GM13977 (cell line): ENCODE data around the gene ARFGAP1.

Source experiments
- DNase-seq: peaks from one replicate; pipeline ENCODE4 v3.0.0; 2012; ENCODE audit warnings: low spot score
- CTCF ChIP-seq: IDR thresholded peaks from 2 replicates; pipeline ENCODE4 v1.5.1; 2012; ENCODE audit warnings: mild to moderate bottlenecking, control low read depth; ENCODE audit not compliant: insufficient read depth; ENCODE audit errors: extremely low read depth, missing control alignments
- in situ Hi-C: fragments of 300-500 bp; cut with MboI; formaldehyde crosslinking; loops from one replicate; pipeline ENCODE4 v1.12.0; 2022; ENCODE audit warnings: low sequenced_read_pairs, low pct_unique_long_range_greater_than_20kb, mixed read lengths, inconsistent platforms; ENCODE audit not compliant: unreplicated experiment

Gene ARFGAP1

DNA sequence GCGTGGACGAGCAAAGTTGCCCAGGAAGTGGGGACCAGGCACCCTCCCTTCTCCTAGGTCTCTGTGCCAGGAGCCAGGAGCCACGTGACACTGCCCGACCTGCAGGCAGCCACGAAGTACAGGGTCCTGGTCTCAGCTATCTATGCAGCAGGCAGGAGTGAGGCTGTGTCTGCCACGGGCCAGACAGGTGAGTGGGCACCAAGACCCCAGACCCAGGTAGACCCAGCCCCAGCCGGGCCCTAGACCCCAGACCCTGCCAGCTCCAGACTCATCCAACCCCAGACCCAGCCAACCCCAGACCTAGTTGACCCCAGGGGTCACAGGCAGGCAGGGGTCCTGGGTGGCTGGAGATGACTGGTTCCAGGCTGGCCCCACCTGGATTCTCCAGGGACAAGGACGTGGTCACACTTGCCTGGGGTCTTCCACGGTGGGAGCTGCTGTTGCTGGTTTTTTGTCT lies 41.4 kb downstream of the ARFGAP1 start:
- in situ Hi-C loops = no loop called here
- no peak for TF ChIP-seq CTCF
- DNase-seq = no peak

- TF ChIP-seq CTCF = no peak
- in situ Hi-C loops = no loop called here
- DNase-seq = no peak
Observed at GRCh38 chr20:63314566-63315239, 42.1 kb downstream of the ARFGAP1 start.

- in situ Hi-C loops = no loop called here
- TF ChIP-seq CTCF = no peak
- no peak for DNase-seq
Observed at GRCh38 chr20:63315240-63315689, 42.7 kb downstream of the ARFGAP1 start.

GRCh38 chr20:63315731-63316491 lies 43.3 kb downstream of the ARFGAP1 start:
- no peak for TF ChIP-seq CTCF
- in situ Hi-C loops = no loop called here
- no peak for DNase-seq

DNA sequence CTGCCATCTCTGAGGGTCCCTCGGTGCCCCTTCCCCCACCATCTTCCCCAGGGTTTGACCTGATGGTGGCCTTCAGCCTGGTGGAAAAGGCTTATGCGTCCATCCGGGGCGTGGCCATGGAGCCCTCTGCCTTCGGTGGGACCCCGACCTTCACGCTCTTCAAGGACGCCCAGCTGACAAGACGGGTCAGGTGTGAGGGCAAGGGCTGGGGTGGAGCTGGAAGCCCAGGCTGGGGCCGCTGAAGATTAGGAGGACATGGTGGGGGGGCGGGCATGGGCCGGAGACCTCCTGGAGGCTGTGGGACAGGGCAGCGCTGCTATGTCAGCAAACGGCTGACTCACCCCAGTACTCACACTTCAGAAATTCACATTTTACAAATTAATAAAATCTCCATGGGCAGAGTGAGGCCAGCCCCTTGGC lies 43.9 kb downstream of the ARFGAP1 start:
- no peak for DNase-seq
- TF ChIP-seq CTCF = no peak
- in situ Hi-C loops = no loop called here

DNA sequence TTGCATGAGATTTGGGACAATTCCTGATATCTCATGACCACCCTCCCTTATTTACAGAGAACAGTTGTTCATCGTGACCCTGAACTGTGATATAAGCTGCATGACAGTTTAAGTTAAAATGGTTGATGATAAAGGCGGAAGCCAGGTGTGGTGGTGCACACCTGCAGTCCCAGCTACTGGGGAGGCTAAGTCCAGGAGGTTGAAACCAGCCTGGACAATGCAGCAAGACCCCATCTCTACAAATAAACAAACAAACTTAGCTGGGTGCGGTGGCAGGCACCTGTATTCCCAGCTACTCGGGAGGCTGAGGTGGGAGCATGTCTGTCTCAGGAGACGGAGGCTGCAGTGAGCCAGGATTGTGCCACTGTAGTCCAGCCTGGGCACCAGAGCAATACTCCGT lies 44.4 kb downstream of the ARFGAP1 start:
- in situ Hi-C loops = no loop called here
- no peak for DNase-seq
- no peak for TF ChIP-seq CTCF
